OCI-LY7 (cell line): ENCODE results near the gene TULP1.

Source experiments
- CTCF ChIP-seq: fragments of 200-600 bp; sonication (generic); conservative IDR thresholded peaks from 2 replicates; pipeline ENCODE4 v1.5.1; 2014; ENCODE audit warnings: mild to moderate bottlenecking, antibody characterized with exemption, low read length, moderate library complexity, mixed read lengths
- EZH2phosphoT487 ChIP-seq: fragments of 200-600 bp; sonication (generic); IDR thresholded peaks from 2 replicates; pipeline ENCODE4 v1.6.1; 2018; ENCODE audit warnings: low read depth, borderline replicate concordance, mild to moderate bottlenecking, mixed run types, antibody characterized with exemption, low read length, moderate library complexity, mixed read lengths

- TF ChIP-seq CTCF: no peak
- no peak for TF ChIP-seq EZH2phosphoT487
Measured at GRCh38 chr6:35516712-35517111, 4.0 kb upstream of the TULP1 start.
